Caco-2 (cell line): ENCODE data around the gene LGALS4. TPM values are rescaled to one million over a fixed set of nuclear protein-coding genes. Genes with fewer than 3 reads are reported as not detected.
A peak's percentile ranks its signal among the peaks of the same experiment; 100 is the strongest.

Source experiments
- BruUV-seq: library from RNA; stranded (reverse); fragments of 400-500 nt; replicated peaks from 2 replicates; lab custom pipeline; 2021; lab: Mats Ljungman, UMichigan
- CTCF ChIA-PET: fragments of 300-600 bp; sonication (Branson Sonifier 250); formaldehyde crosslinking; loops from one replicate; lab custom pipeline; 2022; ENCODE audit warnings: antibody characterized with exemption; lab: Charles Lee
- POLR2A ChIA-PET: fragments of 300-600 bp; sonication (Branson Sonifier 250); formaldehyde crosslinking; loops from one replicate; lab custom pipeline; 2022; ENCODE audit warnings: antibody characterized with exemption; lab: Charles Lee
- DNase-seq, 2 experiments: peaks; one replicate each; pipeline versions ENCODE4 v3.0.0 to v3.0.0-alpha.2; 2020 to 2022
- H3K27me3 ChIP-seq: replicated peaks from 2 replicates; pipeline ENCODE4 v1.6.0; 2011; ENCODE audit warnings: low read length; ENCODE audit not compliant: control insufficient read depth, insufficient read depth
- H3K36me3 ChIP-seq: 2 replicates; pipeline ENCODE4 v1.5.1; 2011; ENCODE audit warnings: low read length; ENCODE audit not compliant: control insufficient read depth, insufficient read depth
- H3K4me1 ChIP-seq: fragments of 250-450 bp; sonication (Bioruptor Pico); 2 replicates; pipeline ENCODE4 v1.5.1; 2020; ENCODE audit warnings: mild to moderate bottlenecking
- H3K4me3 ChIP-seq: 2 replicates; pipeline ENCODE4 v1.5.1; 2011; ENCODE audit warnings: low read depth, mild to moderate bottlenecking, control low read depth, low read length
- H3K9me3 ChIP-seq: fragments of 250-450 bp; sonication (Bioruptor Pico); 2 replicates; pipeline ENCODE4 v1.5.1; 2020; ENCODE audit warnings: mild to moderate bottlenecking, moderate library complexity
- H3K27ac Mint-ChIP-seq: one replicate; pipeline ENCODE4 v1.8.0; 2022; ENCODE audit warnings: mixed read lengths; ENCODE audit not compliant: unreplicated experiment
- H3K27me3 Mint-ChIP-seq: one replicate; pipeline ENCODE4 v1.8.0; 2022; ENCODE audit warnings: mixed read lengths; ENCODE audit not compliant: insufficient read depth, unreplicated experiment
- H3K36me3 Mint-ChIP-seq: one replicate; pipeline ENCODE4 v1.8.0; 2022; ENCODE audit warnings: mild to moderate bottlenecking, mixed read lengths; ENCODE audit not compliant: insufficient read depth, unreplicated experiment
- H3K4me1 Mint-ChIP-seq: one replicate; pipeline ENCODE4 v1.8.0; 2022; ENCODE audit warnings: low read depth, mixed read lengths; ENCODE audit not compliant: unreplicated experiment
- H3K4me3 Mint-ChIP-seq: one replicate; pipeline ENCODE4 v1.8.0; 2022; ENCODE audit warnings: mild to moderate bottlenecking, moderate library complexity, mixed read lengths; ENCODE audit not compliant: unreplicated experiment
- H3K9me3 Mint-ChIP-seq: one replicate; pipeline ENCODE4 v1.8.0; 2022; ENCODE audit warnings: mixed read lengths; ENCODE audit not compliant: unreplicated experiment
- intact Hi-C: fragments of 100-400 bp; cut with micrococcal nuclease; formaldehyde crosslinking; loops from one replicate; pipeline ENCODE4 v1.10.0; 2022; ENCODE audit not compliant: unreplicated experiment
- total RNA-seq: library from RNA; stranded (reverse); gene quantifications from 2 replicates; pipeline ENCODE4 v1.2.3, GENCODE V29; 2022
- TF ChIP-seq, protein P1 (sequence below), 2 experiments: fragments of 200-600 bp in 1 of 2; IDR thresholded peaks; 1 replicate in 1 of 2; 2 replicates in 1 of 2; pipeline versions ENCODE4 v1.5.1 to v1.8.0; 2011 to 2022; ENCODE audit warnings: antibody characterized with exemption in 1 of 2, control low read depth in 1 of 2, inconsistent platforms in 1 of 2, low read depth in 1 of 2, low read length in 1 of 2, mild to moderate bottlenecking in 1 of 2, moderate library complexity in 1 of 2; ENCODE audit not compliant: insufficient read depth in 1 of 2, severe bottlenecking in 1 of 2, unreplicated experiment in 1 of 2

Gene LGALS4
- total RNA-seq, 1 experiment from 2014 or later, result 2.2 TPM

GRCh38 chr19:38819231-38819920 is 6.6 kb upstream of the LGALS4 start:
- Histone ChIP-seq H3K27me3 (no peaks in the 10 kb centered on the region), H3K9me3 (peaks cover 7% of the 10 kb centered on the region), H3K36me3 (peaks cover 5% of the 10 kb centered on the region; the same call in 1 of the 2 replicates), H3K4me3 (no peak overlapping the region), H3K4me1 (peaks cover 51% of the 10 kb centered on the region)
- CTCF ChIA-PET, result interaction anchor here (0.7 to 1.1 kb wide), 2 partner anchors 12 to 18 kb away, joined by 4 to 5 read pairs; partner anchors contain the start of gene ECH1
- Mint-ChIP-seq H3K36me3 (peaks cover 66% of the 10 kb centered on the region), H3K4me3 (peak overlapping the region; percentile 43), H3K27ac (peak overlapping the region; percentile 79), H3K9me3 (no peaks in the 10 kb centered on the region), H3K27me3 (no peaks in the 10 kb centered on the region), H3K4me1 (peaks cover 28% of the 10 kb centered on the region)
- intact Hi-C loops, result no loop called here
- DNase-seq, result peak; percentile 91 to 97
- POLR2A ChIA-PET, result interaction anchor here (0.6 to 1.5 kb wide), 10 partner anchors 12 to 111 kb away, joined by 3 to 18 read pairs (median 6); partner anchors contain the start of genes ECH1, HNRNPL, MRPS12 and NFKBIB
- TF ChIP-seq, protein P1, sequence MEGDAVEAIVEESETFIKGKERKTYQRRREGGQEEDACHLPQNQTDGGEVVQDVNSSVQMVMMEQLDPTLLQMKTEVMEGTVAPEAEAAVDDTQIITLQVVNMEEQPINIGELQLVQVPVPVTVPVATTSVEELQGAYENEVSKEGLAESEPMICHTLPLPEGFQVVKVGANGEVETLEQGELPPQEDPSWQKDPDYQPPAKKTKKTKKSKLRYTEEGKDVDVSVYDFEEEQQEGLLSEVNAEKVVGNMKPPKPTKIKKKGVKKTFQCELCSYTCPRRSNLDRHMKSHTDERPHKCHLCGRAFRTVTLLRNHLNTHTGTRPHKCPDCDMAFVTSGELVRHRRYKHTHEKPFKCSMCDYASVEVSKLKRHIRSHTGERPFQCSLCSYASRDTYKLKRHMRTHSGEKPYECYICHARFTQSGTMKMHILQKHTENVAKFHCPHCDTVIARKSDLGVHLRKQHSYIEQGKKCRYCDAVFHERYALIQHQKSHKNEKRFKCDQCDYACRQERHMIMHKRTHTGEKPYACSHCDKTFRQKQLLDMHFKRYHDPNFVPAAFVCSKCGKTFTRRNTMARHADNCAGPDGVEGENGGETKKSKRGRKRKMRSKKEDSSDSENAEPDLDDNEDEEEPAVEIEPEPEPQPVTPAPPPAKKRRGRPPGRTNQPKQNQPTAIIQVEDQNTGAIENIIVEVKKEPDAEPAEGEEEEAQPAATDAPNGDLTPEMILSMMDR (IDR thresholded peaks at IDR 0.05; ENCODE audit: insufficient read depth in 1 of 2, low read depth in 1 of 2, low read length in 1 of 2, severe bottlenecking in 1 of 2, unreplicated experiment in 1 of 2), result no peak
- no TSS peak for BruUV-seq

- no peaks in the 10 kb centered on the region for H3K27me3 ChIP-seq
- H3K4me1 Mint-ChIP-seq, result peaks cover 29% of the 10 kb centered on the region
- H3K27ac Mint-ChIP-seq, result peak overlapping the region; percentile 16
- H3K4me3 ChIP-seq, result no peak overlapping the region
- H3K4me1 ChIP-seq, result peaks cover 51% of the 10 kb centered on the region
- H3K9me3 Mint-ChIP-seq, result no peaks in the 10 kb centered on the region
- peaks cover 7% of the 10 kb centered on the region for H3K9me3 ChIP-seq
- no peak overlapping the region for H3K4me3 Mint-ChIP-seq
- TF ChIP-seq, protein P1 (IDR thresholded peaks at IDR 0.05; ENCODE audit: insufficient read depth in 1 of 2, low read depth in 1 of 2, low read length in 1 of 2, severe bottlenecking in 1 of 2, unreplicated experiment in 1 of 2), result no peak
- no TSS peak for BruUV-seq
- ChIA-PET CTCF (no interaction called here), POLR2A (no interaction called here)
- no peak for DNase-seq
- peaks cover 47% of the 10 kb centered on the region for H3K36me3 Mint-ChIP-seq
- 0 out of 2 replicates have a peak, but pooled peaks cover 5% of the 10 kb centered on the region for H3K36me3 ChIP-seq
- intact Hi-C loops, result no loop called here
- no peaks in the 10 kb centered on the region for H3K27me3 Mint-ChIP-seq
Measured at GRCh38 chr19:38817081-38817480, 4.3 kb upstream of the LGALS4 start.

- Histone ChIP-seq H3K36me3 (0 out of 2 replicates have a peak, but pooled peaks cover 5% of the 10 kb centered on the region), H3K9me3 (peaks cover under 1% of the 10 kb centered on the region), H3K27me3 (no peaks in the 10 kb centered on the region), H3K4me3 (no peak overlapping the region), H3K4me1 (peaks cover 46% of the 10 kb centered on the region)
- Mint-ChIP-seq H3K27me3 (no peaks in the 10 kb centered on the region), H3K4me3 (no peak overlapping the region), H3K4me1 (peaks cover 29% of the 10 kb centered on the region), H3K9me3 (no peaks in the 10 kb centered on the region), H3K27ac (peak overlapping the region; percentile 16), H3K36me3 (peaks cover 42% of the 10 kb centered on the region)
- intact Hi-C loops, result no loop called here
- POLR2A ChIA-PET, result no interaction called here
- no TSS peak for BruUV-seq
- TF ChIP-seq, protein P1 (IDR thresholded peaks at IDR 0.05; ENCODE audit: insufficient read depth in 1 of 2, low read depth in 1 of 2, low read length in 1 of 2, severe bottlenecking in 1 of 2, unreplicated experiment in 1 of 2), result no peak
- DNase-seq, result no peak
- CTCF ChIA-PET, result no interaction called here
Measured at GRCh38 chr19:38816131-38816750, 3.5 kb upstream of the LGALS4 start.
